Measurements from ENCODE around the gene PTGFRN.
A peak's percentile ranks its signal among the peaks of the same experiment; 100 is the strongest.

The PTGFRN gene

GRCh38 chr1:116902723-116903383 is 6.9 kb upstream of the PTGFRN start:
- DNase-seq (ENCODE audit: low read depth) = peak; percentile 14
- H3K4me3 ChIP-seq (ENCODE audit: low read depth, low read length) = no peak overlapping the region
- no peak for TF ChIP-seq CTCF (IDR thresholded peaks at IDR 0.05; ENCODE audit: insufficient read depth, low read depth, low read length, missing control alignments)

- no peak for TF ChIP-seq CTCF (IDR thresholded peaks at IDR 0.05; ENCODE audit: insufficient read depth, low read depth, low read length, missing control alignments)
- DNase-seq (ENCODE audit: low read depth) = no peak
- H3K4me3 ChIP-seq (ENCODE audit: low read depth, low read length) = no peak overlapping the region
Observed at GRCh38 chr1:116904791-116905320, 4.9 kb upstream of the PTGFRN start.

- no peak for TF ChIP-seq CTCF (IDR thresholded peaks at IDR 0.05; ENCODE audit: insufficient read depth, low read depth, low read length, missing control alignments)
- no peak overlapping the region for H3K4me3 ChIP-seq (ENCODE audit: low read depth, low read length)
- no peak for DNase-seq (ENCODE audit: low read depth)
Observed at GRCh38 chr1:116906812-116907211, 2.9 kb upstream of the PTGFRN start.

- no peak for DNase-seq (ENCODE audit: low read depth)
- no peak for TF ChIP-seq CTCF (IDR thresholded peaks at IDR 0.05; ENCODE audit: insufficient read depth, low read depth, low read length, missing control alignments)
Observed at GRCh38 chr1:116907351-116907750, 2.4 kb upstream of the PTGFRN start.

GRCh38 chr1:116908266-116908665 is 1.4 kb upstream of the PTGFRN start:
- H3K4me3 ChIP-seq (ENCODE audit: low read depth, low read length) = no peak overlapping the region
- no peak for DNase-seq (ENCODE audit: low read depth)
- TF ChIP-seq CTCF (IDR thresholded peaks at IDR 0.05; ENCODE audit: insufficient read depth, low read depth, low read length, missing control alignments) = no peak

More at GRCh38 chr1:116907351-116907750, 2.4 kb upstream of the PTGFRN start:
- no peak overlapping the region for H3K4me3 ChIP-seq (ENCODE audit: low read depth, low read length)

GRCh38 chr1:116908820-116909511 is 750 bp upstream of the PTGFRN start:
- DNase-seq (ENCODE audit: low read depth) = no peak
- H3K4me3 ChIP-seq (ENCODE audit: low read depth, low read length) = no peak overlapping the region
- no peak for TF ChIP-seq CTCF (IDR thresholded peaks at IDR 0.05; ENCODE audit: insufficient read depth, low read depth, low read length, missing control alignments)

Measured in GM12865 (cell line).